ENCODE results near the gene CCDC9. TPM values are rescaled to one million over a fixed set of nuclear protein-coding genes. Genes with fewer than 3 reads are reported as not detected.

The CCDC9 gene
- total and polyA plus RNA-seq, 2 of the 13 experiments (the other 11 are each of a cell fraction or from before 2014, with no cell fraction given), result 2.9 to 6.3 TPM

- TF ChIP-seq ZFP36 (IDR thresholded peaks at IDR 0.05; ENCODE audit: borderline replicate concordance, low read depth, low read length, partially characterized antibody) (no peak), ZNF136 (CRISPR knock-in tag; IDR thresholded peaks at IDR 0.05; ENCODE audit: low read depth) (no peak), E2F1 (CRISPR knock-in tag; IDR thresholded peaks at IDR 0.05) (no peak), NR2F6 (IDR thresholded peaks at IDR 0.05) (no peak), NR2F6 (CRISPR knock-in tag; IDR thresholded peaks at IDR 0.05) (peak; percentile 26; the same call in 1 of the 2 replicates), RFX5 (IDR thresholded peaks at IDR 0.05; ENCODE audit: low read depth, low read length) (no peak), ZNF235 (CRISPR knock-in tag; IDR thresholded peaks at IDR 0.05; ENCODE audit: borderline replicate concordance) (peak; percentile 30; the same call in 1 of the 2 replicates), FLYWCH1 (CRISPR knock-in tag; IDR thresholded peaks at IDR 0.05) (no peak), POGK (CRISPR knock-in tag; conservative IDR thresholded peaks at IDR 0.05) (peak; percentile 69; the same call in 1 of the 2 replicates), HOXA3 (CRISPR knock-in tag; IDR thresholded peaks at IDR 0.05) (peak; percentile 81), ZNF557 (CRISPR knock-in tag; IDR thresholded peaks at IDR 0.05) (no peak), REST (IDR thresholded peaks at IDR 0.05; ENCODE audit: borderline replicate concordance in 1 of 2, low read depth in 1 of 2, low read length in 2 of 2) (peak; percentile 58 to 88), TSC22D2 (CRISPR knock-in tag; IDR thresholded peaks at IDR 0.05; ENCODE audit: borderline replicate concordance) (no peak), HBP1 (CRISPR knock-in tag; IDR thresholded peaks at IDR 0.05; ENCODE audit: low read depth) (peak; percentile 71), MED13 (CRISPR knock-in tag; IDR thresholded peaks at IDR 0.05) (no peak; the same call in 1 of the 2 replicates), GABPB1 (CRISPR knock-in tag; IDR thresholded peaks at IDR 0.05) (peak; percentile 64), ZBTB21 (CRISPR knock-in tag; IDR thresholded peaks at IDR 0.05) (no peak), ZSCAN12 (CRISPR knock-in tag; IDR thresholded peaks at IDR 0.05) (no peak), NONO (IDR thresholded peaks at IDR 0.05) (no peak), NONO (CRISPR knock-in tag; conservative IDR thresholded peaks at IDR 0.05) (peak; percentile 90), ZBTB42 (CRISPR knock-in tag; IDR thresholded peaks at IDR 0.05) (no peak), SP5 (CRISPR knock-in tag; IDR thresholded peaks at IDR 0.05; ENCODE audit: borderline replicate concordance, low read depth) (peak; percentile 63)
These were observed 24.9 kb upstream of the CCDC9 start (continued) for GRCh38 chr19:47231215-47232054.
